NCI-H748 treated with DMSO at 0.1 percent for 48 hours (cell line): Measurements from ENCODE around the gene NFIC.

ENCODE experiments used
- DNase-seq: peaks from one replicate; lab custom pipeline; 2025; lab: John Stamatoyannopoulos, UW

The NFIC gene

GRCh38 chr19:3469638-3470499 is 103.5 kb downstream of the NFIC start:
- DNase-seq = no peak

- no peak for DNase-seq
These were observed 104.2 kb downstream of the NFIC start for GRCh38 chr19:3470500-3471128.

- DNase-seq = no peak
These were observed 105.7 kb downstream of the NFIC start for GRCh38 chr19:3471954-3472655.

GRCh38 chr19:3474010-3474409 is 107.6 kb downstream of the NFIC start:
- no peak for DNase-seq

GRCh38 chr19:3474614-3475013 is 108.2 kb downstream of the NFIC start:
- DNase-seq = no peak

GRCh38 chr19:3475449-3475848 is 109.1 kb downstream of the NFIC start:
- DNase-seq = no peak

- DNase-seq = no peak
These were observed 110.4 kb downstream of the NFIC start for GRCh38 chr19:3476830-3477229.

- DNase-seq = no peak
These were observed 111.1 kb downstream of the NFIC start for GRCh38 chr19:3477506-3477905.

GRCh38 chr19:3477951-3478350 is 111.6 kb downstream of the NFIC start:
- DNase-seq = no peak

- no peak for DNase-seq
These were observed 112.2 kb downstream of the NFIC start for GRCh38 chr19:3478409-3479176.

GRCh38 chr19:3479177-3479833 is 112.9 kb downstream of the NFIC start:
- DNase-seq = no peak

GRCh38 chr19:3479834-3480215 is 113.4 kb downstream of the NFIC start:
- no peak for DNase-seq

- DNase-seq = no peak
These were observed 114.2 kb downstream of the NFIC start, which contains the start of gene SMIM24 for GRCh38 chr19:3480383-3481091. Gene SMIM24 (minus strand): TSS chr19:3480525. CDS start chr19:3480463, 62 bp downstream.

- no peak for DNase-seq
These were observed 115.1 kb downstream of the NFIC start for GRCh38 chr19:3481241-3482090.

GRCh38 chr19:3482507-3483225 is 116.3 kb downstream of the NFIC start:
- DNase-seq = no peak

GRCh38 chr19:3483226-3483628 is 116.8 kb downstream of the NFIC start, which contains the start of gene SMIM44:
Gene SMIM44 (minus strand): TSS chr19:3483441. CDS start chr19:3483403, 38 bp downstream.
- no peak for DNase-seq

- no peak for DNase-seq
These were observed 125.2 kb downstream of the NFIC start for GRCh38 chr19:3491396-3492119.

GRCh38 chr19:3492131-3492839 is 125.9 kb downstream of the NFIC start:
- DNase-seq = no peak
